Lung (tissue), 12 donors: ENCODE results near the gene TMEM132C. TPM values are rescaled to one million over a fixed set of nuclear protein-coding genes. Genes with fewer than 3 reads are reported as not detected.
A peak's percentile ranks its signal among the peaks of the same experiment; 100 is the strongest.

Experiments
- ATAC-seq: fragments of 200-7000 bp; cut with Tn5 transposase; one replicate; pipeline ENCODE4 v1.9.1; 2020; ENCODE audit warnings: moderate number of reproducible peaks; ENCODE audit not compliant: insufficient read depth, low FRiP score
- DNase-seq, 3 donors: peaks; one replicate each; pipeline ENCODE4 v3.0.0-alpha.2; 2013 to 2017
- H3K27ac ChIP-seq, 2 donors: one replicate each; pipeline ENCODE4 v1.5.1; 2013; ENCODE audit warnings: mild to moderate bottlenecking in 2 of 2, moderate library complexity in 2 of 2, control low read depth in 1 of 2, inconsistent platforms in 1 of 2, low read depth in 1 of 2, low read length in 1 of 2
- H3K27me3 ChIP-seq, 3 donors: one replicate each; pipeline ENCODE4 v1.5.1; 2013; ENCODE audit warnings: low read length in 2 of 3; ENCODE audit not compliant: control insufficient read depth in 3 of 3, insufficient read depth in 3 of 3
- H3K36me3 ChIP-seq, 4 donors: one replicate each; pipeline ENCODE4 v1.5.1; 2013; ENCODE audit warnings: low read length in 4 of 4, mild to moderate bottlenecking in 1 of 4, moderate library complexity in 1 of 4; ENCODE audit not compliant: control insufficient read depth in 4 of 4, insufficient read depth in 4 of 4
- H3K4me1 ChIP-seq, 5 donors: one replicate each; pipeline ENCODE4 v1.5.1; 2013; ENCODE audit warnings: low read length in 5 of 5, mild to moderate bottlenecking in 2 of 5, moderate library complexity in 1 of 5; ENCODE audit not compliant: control insufficient read depth in 5 of 5, insufficient read depth in 5 of 5
- H3K4me3 ChIP-seq: one replicate; pipeline ENCODE4 v1.5.1; 2013; ENCODE audit warnings: mild to moderate bottlenecking, control low read depth, moderate library complexity
- H3K9ac ChIP-seq, 2 donors: one replicate each; pipeline ENCODE4 v1.5.1; 2013; ENCODE audit warnings: low read length in 2 of 2, control low read depth in 1 of 2; ENCODE audit not compliant: insufficient read depth in 1 of 2
- H3K9me3 ChIP-seq, 4 donors: one replicate each; pipeline ENCODE4 v1.5.1; 2013; ENCODE audit warnings: low read length in 3 of 4, mild to moderate bottlenecking in 1 of 4, moderate library complexity in 1 of 4; ENCODE audit not compliant: control insufficient read depth in 4 of 4, insufficient read depth in 3 of 4
- WGBS, 2 donors: extraction: QIAGEN DNeasy Blood & Tissue Kit; methylation state at CpG; one replicate each; pipeline ENCODE4 v1.1.7; 2013; 5-methylcytosine and 5-hydroxymethylcytosine counted together
- polyA plus RNA-seq, 2 donors: library from polyadenylated mRNA; stranded (reverse); fragments of 200-250 nt; gene quantifications; one replicate each; pipeline ENCODE4 v1.2.1, GENCODE V29; 2013
- total RNA-seq, 2 donors: library from RNA; depleted of rRNA in 1 of 2; stranded (reverse); fragments of >200 nt in 1 of 2; gene quantifications; one replicate each; pipeline ENCODE4 v1.2.1, GENCODE V29; 2014 to 2021
- TF ChIP-seq, protein P1 (sequence below): IDR thresholded peaks from 2 replicates; pipeline ENCODE4 v1.5.1; 2012; ENCODE audit warnings: mild to moderate bottlenecking; ENCODE audit errors: control extremely low read depth, extremely low read depth
- donor health status: control.
- donor health status: control.
- donor health status: Bipolar disorder and iron deficiency.
- donor health status: healthy.
- donor health status: DM: yes; HTN: yes; CAD: no.

TMEM132C gene
- total and polyA plus RNA-seq, 4 donors: 0.35 to 16.5 (median 0.77) TPM

DNA sequence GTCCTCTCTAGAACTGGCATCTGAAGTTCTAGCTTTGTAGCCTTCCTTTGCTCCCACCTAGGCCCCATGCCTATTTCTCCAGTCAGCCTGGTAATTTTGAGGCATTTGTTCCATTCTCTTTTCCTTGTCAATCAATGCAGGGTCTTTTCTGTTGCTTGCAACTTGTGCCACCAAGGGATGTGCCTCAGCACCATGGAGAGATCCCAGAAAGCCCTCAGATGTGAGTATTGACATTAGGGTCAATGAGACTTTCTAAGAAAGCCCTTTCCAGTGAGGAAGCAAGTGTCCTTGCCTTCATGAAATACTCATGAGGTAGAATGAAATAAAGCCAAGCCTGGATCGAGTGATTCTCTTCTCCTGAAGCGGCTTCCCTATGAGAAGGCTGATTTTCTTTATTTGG lies 342.9 kb downstream of the TMEM132C start:
- Histone ChIP-seq H3K9ac (no peak overlapping the region), H3K4me1 (peaks cover 0 to 24% (median 3%) of the 10 kb centered on the region in 5 donors), H3K27me3 (no peaks in the 10 kb centered on the region), H3K4me3 (no peak overlapping the region), H3K36me3 (peaks cover 0 to 4% (median 0%) of the 10 kb centered on the region in 4 donors), H3K27ac (no peak overlapping the region), H3K9me3 (peaks cover 0 to 3% (median 0%) of the 10 kb centered on the region in 4 donors)
- DNase-seq (peak in 2 of 3 donors; percentile 38 to 60), ATAC-seq (no peak)
- TF ChIP-seq, protein P1, sequence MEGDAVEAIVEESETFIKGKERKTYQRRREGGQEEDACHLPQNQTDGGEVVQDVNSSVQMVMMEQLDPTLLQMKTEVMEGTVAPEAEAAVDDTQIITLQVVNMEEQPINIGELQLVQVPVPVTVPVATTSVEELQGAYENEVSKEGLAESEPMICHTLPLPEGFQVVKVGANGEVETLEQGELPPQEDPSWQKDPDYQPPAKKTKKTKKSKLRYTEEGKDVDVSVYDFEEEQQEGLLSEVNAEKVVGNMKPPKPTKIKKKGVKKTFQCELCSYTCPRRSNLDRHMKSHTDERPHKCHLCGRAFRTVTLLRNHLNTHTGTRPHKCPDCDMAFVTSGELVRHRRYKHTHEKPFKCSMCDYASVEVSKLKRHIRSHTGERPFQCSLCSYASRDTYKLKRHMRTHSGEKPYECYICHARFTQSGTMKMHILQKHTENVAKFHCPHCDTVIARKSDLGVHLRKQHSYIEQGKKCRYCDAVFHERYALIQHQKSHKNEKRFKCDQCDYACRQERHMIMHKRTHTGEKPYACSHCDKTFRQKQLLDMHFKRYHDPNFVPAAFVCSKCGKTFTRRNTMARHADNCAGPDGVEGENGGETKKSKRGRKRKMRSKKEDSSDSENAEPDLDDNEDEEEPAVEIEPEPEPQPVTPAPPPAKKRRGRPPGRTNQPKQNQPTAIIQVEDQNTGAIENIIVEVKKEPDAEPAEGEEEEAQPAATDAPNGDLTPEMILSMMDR: no peak
- 88 to 94% methylated on average over 2 of the region's 2 CpGs for WGBS, 2 donors

DNA sequence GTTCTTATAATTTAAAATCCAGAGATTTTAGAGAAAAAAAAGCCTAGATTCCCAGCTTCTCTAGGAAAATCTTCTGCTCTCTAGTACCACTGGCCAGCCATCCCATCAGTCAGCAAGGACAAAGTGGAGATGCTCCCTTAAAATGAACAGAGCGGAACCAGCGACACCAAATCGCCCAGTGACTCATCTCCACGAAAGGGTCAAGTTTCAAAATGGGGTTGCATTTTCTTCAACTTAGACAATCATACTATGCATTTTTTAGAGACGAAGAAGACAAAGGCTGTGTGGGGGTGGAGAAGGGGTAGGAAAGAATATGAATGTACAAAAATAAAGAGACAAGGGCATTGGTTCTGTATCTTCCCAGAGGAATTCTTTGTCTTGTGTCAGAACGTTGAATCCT lies 344.8 kb downstream of the TMEM132C start:
- H3K9me3 ChIP-seq: no peaks in the 10 kb centered on the region
- ATAC-seq: no peak
- H3K27ac ChIP-seq: no peak overlapping the region

DNA sequence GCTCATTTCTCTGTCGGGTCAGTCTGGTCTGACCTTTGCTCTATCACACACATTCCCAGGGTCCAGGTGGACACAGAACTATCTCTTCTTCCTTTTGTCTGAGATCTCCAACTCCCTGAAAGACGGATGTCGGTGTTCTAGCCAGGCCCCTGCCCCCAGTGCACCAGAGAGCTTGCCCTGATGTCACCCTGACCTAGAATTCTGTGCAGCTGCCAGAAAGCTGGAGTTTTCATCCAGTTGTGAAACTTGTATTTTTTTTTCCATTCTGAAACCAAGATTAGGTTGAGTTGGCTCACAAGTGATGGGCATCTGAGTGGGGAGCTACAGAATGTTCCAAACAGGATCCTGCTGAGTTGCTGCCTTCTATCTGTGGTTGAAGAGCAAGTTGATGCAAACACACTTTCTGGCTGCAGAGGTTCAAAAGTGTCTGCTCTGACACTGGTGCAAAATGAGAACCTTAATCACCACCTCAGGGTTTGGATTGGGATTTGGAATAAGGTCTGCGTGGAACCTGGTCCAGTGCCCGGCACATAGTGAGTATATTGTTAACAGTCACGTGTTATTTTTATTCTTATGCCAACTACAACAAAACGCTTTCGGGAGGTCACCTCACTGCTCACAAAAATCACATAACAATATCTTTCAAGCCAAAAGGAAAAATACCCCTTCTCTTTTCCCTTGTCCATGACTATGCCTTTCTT lies 345.3 kb downstream of the TMEM132C start:
- TF ChIP-seq, protein P1: no peak
- no peak for DNase-seq
- H3K9me3 ChIP-seq: peaks cover 0 to under 1% (median 0%) of the 10 kb centered on the region in 4 donors

More for the DNA sequence above, 344.8 kb downstream of the TMEM132C start:
- TF ChIP-seq, protein P1: no peak
- Histone ChIP-seq H3K4me1 (peaks cover 0 to 25% (median 0%) of the 10 kb centered on the region in 5 donors), H3K4me3 (no peak overlapping the region), H3K9ac (no peak overlapping the region), H3K36me3 (peaks cover 0 to 7% (median 2%) of the 10 kb centered on the region in 4 donors), H3K27me3 (no peaks in the 10 kb centered on the region)
- DNase-seq: no peak
- 74 to 82% methylated on average over 6 of the region's 6 CpGs for WGBS, 2 donors

More for the DNA sequence above, 345.3 kb downstream of the TMEM132C start:
- H3K27ac ChIP-seq: no peak overlapping the region
- WGBS, 2 donors: 74 to 81% methylated on average over 8 of the region's 8 CpGs
- H3K4me1 ChIP-seq: peaks cover 0 to 25% (median 0%) of the 10 kb centered on the region in 5 donors
- ATAC-seq: no peak
- no peak overlapping the region for H3K9ac ChIP-seq
- H3K4me3 ChIP-seq: no peak overlapping the region
- no peaks in the 10 kb centered on the region for H3K27me3 ChIP-seq
- peaks cover 0 to 12% (median 2%) of the 10 kb centered on the region in 4 donors for H3K36me3 ChIP-seq
